Measurements from ENCODE around the gene KLHL42. TPM values are rescaled to one million over a fixed set of nuclear protein-coding genes. Genes with fewer than 3 reads are reported as not detected.

The KLHL42 gene
- total RNA-seq, 2 experiments from 2014 or later = 24.2 to 25.2 TPM

- Histone ChIP-seq H3K36me3 (ENCODE audit: insufficient read depth, low read length) (no peaks in the 10 kb centered on the region), H3K4me2 (ENCODE audit: low read length) (no peak overlapping the region), H3K27ac (ENCODE audit: low read depth, low read length, poor library complexity, severe bottlenecking) (no peak overlapping the region), H3K4me3 (ENCODE audit: low read depth, low read length, poor library complexity, severe bottlenecking) (no peak overlapping the region), H3K9me2 (ENCODE audit: insufficient read depth, low read length) (no peaks in the 10 kb centered on the region), H2AFZ (ENCODE audit: low read length) (no peak overlapping the region), H3K9me3 (ENCODE audit: low read length) (no peaks in the 10 kb centered on the region), H4K20me1 (ENCODE audit: insufficient read depth, low read length) (no peaks in the 10 kb centered on the region), H3K4me1 (ENCODE audit: insufficient read depth, low read length, poor library complexity, severe bottlenecking) (peaks cover 17% of the 10 kb centered on the region), H3K79me2 (ENCODE audit: insufficient read depth, low read depth, low read length) (no peaks in the 10 kb centered on the region)
- intact Hi-C loops (cut with micrococcal nuclease; ENCODE audit: unreplicated experiment) = no loop called here
- ChIA-PET POLR2A (interaction anchor here (1.3 kb wide), 1 partner anchor 34 kb away, joined by 3 read pairs; no protein-coding TSS in a partner anchor), CTCF (ENCODE audit: unreplicated experiment) (no interaction called here)
- BruUV-seq (replicated peaks) = no TSS peak
- TF ChIP-seq CTCF (conservative IDR thresholded peaks at IDR 0.05; ENCODE audit: low read length) (no peak), EZH2phosphoT487 (IDR thresholded peaks at IDR 0.05; ENCODE audit: borderline replicate concordance, low read depth, low read length) (no peak)
- DNase-seq (ENCODE audit: low spot score) = no peak
Observed at GRCh38 chr12:27828196-27828595, 48.2 kb downstream of the KLHL42 start.

GRCh38 chr12:27838543-27839185, 58.6 kb downstream of the KLHL42 start:
- Histone ChIP-seq H3K4me3 (ENCODE audit: low read depth, low read length, poor library complexity, severe bottlenecking) (no peak overlapping the region), H3K4me1 (ENCODE audit: insufficient read depth, low read length, poor library complexity, severe bottlenecking) (peaks cover 4% of the 10 kb centered on the region), H3K9me3 (ENCODE audit: low read length) (no peaks in the 10 kb centered on the region), H3K79me2 (ENCODE audit: insufficient read depth, low read depth, low read length) (no peaks in the 10 kb centered on the region), H3K36me3 (ENCODE audit: insufficient read depth, low read length) (no peaks in the 10 kb centered on the region), H4K20me1 (ENCODE audit: insufficient read depth, low read length) (no peaks in the 10 kb centered on the region), H3K4me2 (ENCODE audit: low read length) (no peak overlapping the region), H3K27ac (ENCODE audit: low read depth, low read length, poor library complexity, severe bottlenecking) (no peak overlapping the region), H3K9me2 (ENCODE audit: insufficient read depth, low read length) (no peaks in the 10 kb centered on the region), H2AFZ (ENCODE audit: low read length) (no peak overlapping the region)
- intact Hi-C loops (cut with micrococcal nuclease; ENCODE audit: unreplicated experiment) = no loop called here
- BruUV-seq (replicated peaks) = no TSS peak
- no peak for DNase-seq (ENCODE audit: low spot score)
- CTCF ChIA-PET (ENCODE audit: unreplicated experiment) = no interaction called here
- POLR2A ChIA-PET = interaction anchor here (0.5 kb wide), 1 partner anchor 75 kb away, joined by 3 read pairs; no protein-coding TSS in a partner anchor
- TF ChIP-seq CTCF (conservative IDR thresholded peaks at IDR 0.05; ENCODE audit: low read length) (no peak), EZH2phosphoT487 (IDR thresholded peaks at IDR 0.05; ENCODE audit: borderline replicate concordance, low read depth, low read length) (no peak)
